IPS-18a (cell line): ENCODE measurements around the gene KCNH8.

ENCODE experiments used
- H3K27ac ChIP-seq: one replicate; pipeline ENCODE4 v1.5.1; 2013; ENCODE audit warnings: low read length
- H3K27me3 ChIP-seq: one replicate; pipeline ENCODE4 v1.6.1; 2013; ENCODE audit warnings: mild to moderate bottlenecking, low read length; ENCODE audit not compliant: control insufficient read depth, insufficient read depth
- H3K36me3 ChIP-seq: one replicate; pipeline ENCODE4 v1.6.1; 2013; ENCODE audit warnings: low read depth, low read length; ENCODE audit not compliant: control insufficient read depth
- H3K4me1 ChIP-seq: one replicate; pipeline ENCODE4 v1.6.1; 2013; ENCODE audit warnings: low read depth, low read length; ENCODE audit not compliant: control insufficient read depth
- H3K4me3 ChIP-seq: one replicate; pipeline ENCODE4 v1.5.1; 2013; ENCODE audit warnings: low read length
- H3K9ac ChIP-seq: one replicate; pipeline ENCODE4 v1.6.1; 2013; ENCODE audit warnings: mild to moderate bottlenecking, low read length, moderate library complexity
- H3K9me3 ChIP-seq: one replicate; pipeline ENCODE4 v1.6.1; 2013; ENCODE audit warnings: low read depth, low read length; ENCODE audit not compliant: control insufficient read depth

The KCNH8 gene

DNA sequence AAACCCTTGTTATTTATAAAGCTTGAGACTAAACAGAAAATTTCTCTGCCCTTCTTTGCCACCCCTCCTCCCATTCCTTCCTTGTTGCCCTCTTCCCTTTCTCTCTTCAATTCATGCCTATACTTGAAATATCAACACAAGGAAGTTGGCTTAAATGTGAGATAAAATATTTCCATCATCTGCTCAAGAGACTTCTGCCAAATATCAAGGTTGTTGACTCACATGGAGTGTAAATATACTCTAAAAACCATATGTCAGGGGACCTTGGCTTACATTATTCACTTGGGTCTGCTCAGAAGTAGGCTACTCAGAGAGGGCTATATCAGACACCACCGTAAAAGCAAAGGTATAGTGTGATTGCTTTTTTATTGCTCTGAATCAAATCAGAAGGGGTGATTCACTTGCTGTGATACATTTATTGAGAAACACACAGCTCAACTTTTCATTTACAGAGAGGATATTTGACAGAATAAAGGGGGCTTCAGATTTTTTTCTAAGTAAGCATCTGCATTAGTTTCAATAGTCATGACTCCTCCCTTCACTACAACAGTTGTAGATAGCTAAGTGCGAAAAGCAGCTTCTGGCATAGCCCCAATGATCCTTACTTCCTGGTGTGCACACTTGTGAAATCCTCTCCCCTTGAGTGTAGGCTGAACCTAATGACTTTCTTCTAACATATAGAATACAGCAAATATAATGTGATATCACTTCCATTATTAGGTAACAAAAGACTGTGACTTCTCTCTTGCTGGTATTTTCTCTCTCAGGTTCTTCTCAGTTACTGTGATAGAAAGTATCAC lies 399.6 kb downstream of the KCNH8 start:
- Histone ChIP-seq H3K4me1 (no peaks in the 10 kb centered on the region), H3K4me3 (no peak overlapping the region), H3K27me3 (no peaks in the 10 kb centered on the region), H3K9me3 (no peaks in the 10 kb centered on the region), H3K9ac (no peak overlapping the region), H3K36me3 (no peaks in the 10 kb centered on the region), H3K27ac (no peak overlapping the region)

- no peak overlapping the region for H3K27ac ChIP-seq
- H3K9me3 ChIP-seq: no peaks in the 10 kb centered on the region
- H3K27me3 ChIP-seq: no peaks in the 10 kb centered on the region
- no peak overlapping the region for H3K9ac ChIP-seq
- no peak overlapping the region for H3K4me3 ChIP-seq
- H3K4me1 ChIP-seq: no peaks in the 10 kb centered on the region
- no peaks in the 10 kb centered on the region for H3K36me3 ChIP-seq
These were observed 411.6 kb downstream of the KCNH8 start for GRCh38 chr3:19559724-19560442.

GRCh38 chr3:19573644-19574043 lies 425.3 kb downstream of the KCNH8 start:
- Histone ChIP-seq H3K36me3 (no peaks in the 10 kb centered on the region), H3K4me3 (no peak overlapping the region), H3K4me1 (no peaks in the 10 kb centered on the region), H3K9ac (no peak overlapping the region), H3K9me3 (no peaks in the 10 kb centered on the region), H3K27me3 (no peaks in the 10 kb centered on the region), H3K27ac (no peak overlapping the region)

DNA sequence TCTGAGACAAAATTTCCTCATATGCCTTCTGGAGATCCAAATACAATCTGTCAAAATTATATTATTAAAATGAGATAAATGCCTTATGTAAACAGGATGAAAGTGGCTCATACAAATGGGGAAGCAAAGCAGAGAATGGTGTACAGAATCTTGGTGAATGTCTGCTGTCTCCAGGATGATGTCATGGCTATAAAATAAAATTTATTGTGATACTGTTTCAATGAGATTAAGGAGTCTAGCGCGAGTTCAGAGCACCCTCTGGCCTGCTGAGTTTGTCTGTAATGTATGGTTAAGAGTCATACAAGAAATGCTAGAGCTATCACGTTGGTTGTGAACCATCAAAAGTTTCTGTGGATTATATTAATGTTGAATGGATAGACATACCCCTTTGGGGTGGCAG lies 426.0 kb downstream of the KCNH8 start:
- Histone ChIP-seq H3K36me3 (no peaks in the 10 kb centered on the region), H3K9me3 (no peaks in the 10 kb centered on the region), H3K27me3 (no peaks in the 10 kb centered on the region)

GRCh38 chr3:19576343-19576742 lies 428.0 kb downstream of the KCNH8 start:
- Histone ChIP-seq H3K27ac (no peak overlapping the region), H3K9me3 (no peaks in the 10 kb centered on the region), H3K9ac (no peak overlapping the region), H3K4me3 (no peak overlapping the region), H3K4me1 (no peaks in the 10 kb centered on the region), H3K36me3 (no peaks in the 10 kb centered on the region), H3K27me3 (no peaks in the 10 kb centered on the region)

More for the DNA sequence above, 426.0 kb downstream of the KCNH8 start:
- no peak overlapping the region for H3K27ac ChIP-seq
- H3K4me1 ChIP-seq: no peaks in the 10 kb centered on the region
- H3K9ac ChIP-seq: no peak overlapping the region
- H3K4me3 ChIP-seq: no peak overlapping the region
